K562 (cell line): Measurements from ENCODE around the gene TMEM14C. TPM values are rescaled to one million over a fixed set of nuclear protein-coding genes. Genes with fewer than 3 reads are reported as not detected.

Experiments used
- E2F3 ChIP-seq: fragments of 250-450 bp; sonication (Bioruptor Pico); IDR thresholded peaks from 2 replicates; pipeline ENCODE4 v1.4.0; 2020; ENCODE audit warnings: mild to moderate bottlenecking
- FOXA3 ChIP-seq, 2 experiments: fragments of 450-650 bp in 1 of 2; sonication (generic) in 1 of 2; formaldehyde crosslinking; IDR thresholded peaks in 1 of 2; conservative IDR thresholded peaks in 1 of 2; 2 replicates each; pipeline versions ENCODE4 v1.4.0 to v1.8.0; 2020 to 2022; ENCODE audit warnings: mild to moderate bottlenecking in 2 of 2, missing genetic modification reagents in 1 of 2
- KDM5B ChIP-seq: fragments of 200-600 bp; sonication (generic); IDR thresholded peaks from 2 replicates; pipeline ENCODE4 v1.6.1; 2012; ENCODE audit warnings: low read depth, mild to moderate bottlenecking, moderate library complexity, low read length, control low read depth, inconsistent platforms; ENCODE audit not compliant: insufficient replicate concordance
- RBFOX2 ChIP-seq: fragments of 200-400 bp; formaldehyde crosslinking; IDR thresholded peaks from 2 replicates; pipeline ENCODE4 v1.6.1; 2017; ENCODE audit warnings: low read depth, mild to moderate bottlenecking, low read length, moderate library complexity
- REST ChIP-seq, 2 experiments: fragments of 450-650 bp; formaldehyde crosslinking in 1 of 2; IDR thresholded peaks; 2 replicates each; pipeline versions ENCODE4 v1.4.0 to v1.6.1; 2014 to 2020; ENCODE audit warnings: mild to moderate bottlenecking in 2 of 2, borderline replicate concordance in 1 of 2, low read depth in 1 of 2
- SNRNP70 ChIP-seq: fragments of 200-400 bp; formaldehyde crosslinking; optimal IDR thresholded peaks from 2 replicates; pipeline ENCODE3; 2017; ENCODE audit warnings: low read depth, low read length
- TCF7L2 ChIP-seq: fragments of 150-350 bp; IDR thresholded peaks from 2 replicates; pipeline ENCODE4 v1.6.1; 2016; ENCODE audit warnings: low read depth, mild to moderate bottlenecking, low read length, moderate library complexity
- TFAM ChIP-seq: fragments of 250-450 bp; sonication (Bioruptor Pico); conservative IDR thresholded peaks from 2 replicates; pipeline ENCODE4 v1.5.0; 2021; ENCODE audit warnings: mild to moderate bottlenecking, moderate library complexity
- TFAP4 ChIP-seq: sonication (generic); formaldehyde crosslinking; IDR thresholded peaks from 2 replicates; pipeline ENCODE4 v1.8.0; 2022; ENCODE audit warnings: missing genetic modification reagents, mild to moderate bottlenecking, moderate library complexity, borderline replicate concordance
- ZBTB33 ChIP-seq: sonication (generic); formaldehyde crosslinking; IDR thresholded peaks from 2 replicates; pipeline ENCODE4 v1.8.1; 2023; ENCODE audit warnings: mild to moderate bottlenecking, missing genetic modification reagents
- ZNF347 ChIP-seq: fragments of 450-650 bp; formaldehyde crosslinking; IDR thresholded peaks from 2 replicates; pipeline ENCODE4 v1.4.0; 2020; ENCODE audit warnings: low read depth, mild to moderate bottlenecking, moderate library complexity
- ZNF639 ChIP-seq, 2 experiments: fragments of 200-800 bp in 1 of 2; sonication (Bioruptor generic) in 1 of 2; sonication (generic) in 1 of 2; formaldehyde crosslinking in 1 of 2; IDR thresholded peaks in 1 of 2; conservative IDR thresholded peaks in 1 of 2; 2 replicates each; pipeline versions ENCODE4 v1.5.0 to v1.6.1; 2016 to 2020; ENCODE audit warnings: missing compliant biosample characterization in 1 of 2, missing genetic modification characterization in 1 of 2, missing genetic modification reagents in 1 of 2
- polyA plus RNA-seq, 8 experiments: library from polyadenylated mRNA; depleted of rRNA in 4 of 8; stranded (reverse) in 5 of 8; unstranded in 3 of 8; fragments of >200 nt; fragmentation: Nextera tagmentation in 2 of 8; fragmentation: Illumina TruSeq in 1 of 8; extraction: Ambion mirVana in 2 of 8; extraction: Trizol in 1 of 8; gene quantifications; 2 replicates each; pipeline versions ENCODE4 v1.2.1 to v1.2.3, GENCODE V29; 2011 to 2014; ENCODE audit warnings: inconsistent platforms in 1 of 8, missing spikeins in 1 of 8
- total RNA-seq, 7 experiments: library from RNA; depleted of rRNA in 6 of 7; stranded (reverse); fragments of >200 nt in 6 of 7; fragmentation: Illumina TruSeq in 2 of 7; extraction: Trizol in 2 of 7; gene quantifications; 2 replicates each; pipeline versions ENCODE4 v1.2.1 to v1.2.3, GENCODE V29; 2011 to 2021; ENCODE audit warnings: low replicate concordance in 1 of 7

Gene TMEM14C
- total and polyA plus RNA-seq, 9 of the 15 experiments (the other 6 are each of a cell fraction or from before 2014, with no cell fraction given): 151 to 496 (median 263) TPM

DNA sequence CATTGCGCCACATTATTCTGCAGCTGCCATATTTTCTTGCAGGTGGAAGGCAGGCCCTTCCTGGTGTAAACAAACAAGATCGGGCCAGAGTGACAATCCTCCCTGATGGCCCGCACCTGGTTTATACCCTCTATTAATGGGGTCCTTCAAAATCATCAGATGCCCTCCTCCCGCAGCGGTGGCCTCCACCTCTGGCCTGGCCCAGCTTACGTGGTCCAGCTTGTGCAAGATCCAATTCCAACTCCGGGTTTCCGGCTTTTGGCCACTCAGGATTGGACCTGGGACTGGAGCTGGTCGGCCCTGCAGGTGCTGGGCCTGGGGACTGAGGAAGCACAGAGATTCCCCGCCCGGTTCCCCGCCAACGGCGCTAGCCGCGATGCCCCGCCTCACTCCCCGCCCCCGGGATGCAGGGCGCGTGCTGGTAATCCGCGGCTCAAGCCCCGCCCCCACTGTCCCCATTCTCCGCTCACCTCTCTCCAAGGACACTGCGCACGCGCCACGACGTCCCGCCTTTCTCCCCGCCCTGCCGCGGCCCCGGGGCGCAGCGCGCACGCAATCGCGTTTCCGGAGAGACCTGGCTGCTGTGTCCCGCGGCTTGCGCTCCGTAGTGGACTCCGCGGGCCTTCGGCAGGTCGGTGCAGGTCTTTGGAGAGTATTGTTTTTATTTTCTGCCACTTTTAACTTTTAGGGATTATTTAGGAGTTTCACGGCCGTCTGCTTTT, 24.5 kb downstream of the TMEM14C start, which contains the start of gene TMEM14B (continued):
- TF ChIP-seq REST (IDR thresholded peaks at IDR 0.05; ENCODE audit: borderline replicate concordance) (no peak; the same call in none of the 2 replicates), REST (CRISPR knock-in tag; IDR thresholded peaks at IDR 0.05; ENCODE audit: low read depth) (0 out of 2 replicates have a peak, but pooled peaks have one; percentile 31), E2F3 (CRISPR knock-in tag) (peak; percentile 64; the same call in 1 of the 2 replicates), ZBTB33 (peak; percentile 70), ZNF639 (CRISPR knock-in tag; conservative IDR thresholded peaks at IDR 0.05 in 1 of 2, IDR thresholded peaks at IDR 0.05 in 1 of 2) (peak in 1 of 2 experiments; percentile 91; a peak in 2 of 4 replicates), FOXA3 (CRISPR knock-in tag; conservative IDR thresholded peaks at IDR 0.05 in 1 of 2, IDR thresholded peaks at IDR 0.05 in 1 of 2) (peak in 1 of 2 experiments; percentile 57; a peak in 1 of 4 replicates), TFAM (CRISPR knock-in tag) (no peak), SNRNP70 (no peak), ZNF347 (no peak), RBFOX2 (peak; percentile 96), TCF7L2 (no peak), KDM5B (peak; percentile 90), TFAP4 (CRISPR knock-in tag) (peak; percentile 91)
